Left lung (tissue), 10 donors: Measurements from ENCODE around the gene PLPP3. TPM values are rescaled to one million over a fixed set of nuclear protein-coding genes. Genes with fewer than 3 reads are reported as not detected.

Source experiments
- ATAC-seq: fragments of 200-7000 bp; cut with Tn5 transposase; one replicate; pipeline ENCODE4 v1.9.1; 2020; ENCODE audit warnings: moderate library complexity
- DNase-seq, 4 donors: peaks; one replicate each; pipeline ENCODE4 v3.0.0-alpha.2; 2013 to 2020
- H3K27ac ChIP-seq, 2 donors: fragments of 200-600 bp; sonication (generic) in 1 of 2; one replicate each; pipeline versions ENCODE4 v1.5.0 to v1.8.0; 2020 to 2021
- H3K27me3 ChIP-seq, 2 donors: fragments of 200-600 bp; sonication (generic) in 1 of 2; one replicate each; pipeline versions ENCODE4 v1.5.0 to v1.8.0; 2020 to 2021
- H3K36me3 ChIP-seq, 2 donors: fragments of 200-600 bp; sonication (generic) in 1 of 2; one replicate each; pipeline versions ENCODE4 v1.5.0 to v1.8.0; 2020 to 2021
- H3K4me1 ChIP-seq, 2 donors: fragments of 200-600 bp; one replicate each; pipeline ENCODE4 v1.8.0; 2021
- H3K4me3 ChIP-seq, 2 donors: fragments of 200-600 bp; sonication (generic) in 1 of 2; one replicate each; pipeline versions ENCODE4 v1.5.0 to v1.8.0; 2020 to 2021; ENCODE audit warnings: mild to moderate bottlenecking in 1 of 2
- H3K9me3 ChIP-seq, 2 donors: fragments of 200-600 bp; sonication (generic) in 1 of 2; one replicate each; pipeline versions ENCODE4 v1.5.0 to v1.8.0; 2020 to 2021
- intact Hi-C, 2 donors: fragments of 100-400 bp; cut with DNase I; formaldehyde crosslinking; loops; one replicate each; pipeline versions ENCODE4 v1.11.2 to v1.14.2; 2022
- polyA plus RNA-seq, 6 donors: library from polyadenylated mRNA; unstranded; fragments of 120-200 nt; gene quantifications; one replicate each; pipeline ENCODE4 v1.2.1, GENCODE V29; 2013; ENCODE audit not compliant: insufficient read length in 6 of 6
- total RNA-seq, 2 donors: library from RNA; stranded (reverse); fragmentation: NEBNext Ultra II Directional; extraction: Animal tissue kit (Norgen Biotek cat#: 25700); gene quantifications; one replicate each; pipeline ENCODE4 v1.2.1, GENCODE V29; 2021
- TF ChIP-seq, protein P1 (sequence below), 2 donors: fragments of 200-600 bp; sonication (generic) in 1 of 2; IDR thresholded peaks; one replicate each; pipeline versions ENCODE4 v1.5.0 to v1.8.0; 2021; ENCODE audit warnings: antibody characterized with exemption in 2 of 2
- donor health status: DM: no; HTN: yes; CAD: no.
- donor health status: DM: no; HTN: no; CAD: no.

The PLPP3 gene
- total and polyA plus RNA-seq, 8 donors, result 44.5 to 145 (median 115) TPM

DNA sequence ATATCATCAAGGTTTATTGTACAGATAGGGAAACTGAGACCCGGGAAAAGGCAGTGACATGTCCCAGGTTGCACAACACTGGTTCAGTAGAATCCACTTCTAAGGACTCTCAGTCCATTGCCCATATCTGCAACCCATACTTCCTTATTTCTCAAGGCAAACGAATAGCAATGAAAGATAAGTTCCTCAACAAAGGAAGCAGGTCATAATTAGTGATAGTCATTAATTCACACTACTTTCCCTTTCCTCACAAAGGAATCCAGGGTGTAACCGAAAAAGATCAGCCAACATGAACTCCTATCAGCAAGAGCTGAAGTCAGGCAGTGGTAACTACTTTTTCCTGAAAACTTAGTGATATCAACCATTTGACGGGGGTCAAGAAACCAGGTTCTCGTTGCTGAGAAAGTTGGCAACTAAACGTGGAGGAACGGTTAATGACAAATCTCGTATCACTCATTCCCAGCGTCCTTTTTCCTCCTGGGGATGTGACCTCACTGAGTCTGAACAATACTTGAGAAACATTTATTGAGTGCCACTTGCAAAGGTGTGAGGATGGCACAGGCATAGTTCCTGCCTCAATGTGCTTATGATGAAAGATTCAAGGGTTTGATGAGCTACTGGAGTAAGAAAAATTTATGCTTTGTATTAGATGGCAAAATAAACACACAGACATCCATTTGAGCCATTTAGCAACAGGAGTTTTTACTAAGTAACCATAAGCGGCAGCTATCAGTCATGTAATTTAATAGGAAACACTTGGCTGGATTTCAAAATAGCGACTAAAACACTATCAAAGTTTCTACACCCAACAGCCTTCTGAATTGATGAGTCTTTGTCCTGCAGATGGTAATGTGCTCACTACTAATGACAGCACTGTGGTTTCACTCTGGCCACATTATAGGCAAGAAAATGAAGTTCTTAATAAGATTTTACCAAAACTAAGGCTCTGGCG, 82.3 kb downstream of the PLPP3 start:
- Histone ChIP-seq H3K36me3 (peaks cover 0 to 38% of the 10 kb centered on the region in 2 donors), H3K9me3 (no peaks in the 10 kb centered on the region), H3K4me3 (no peak overlapping the region), H3K27me3 (no peaks in the 10 kb centered on the region), H3K27ac (peak overlapping the region in 1 of 2 donors; percentile 62), H3K4me1 (peaks cover 13 to 40% of the 10 kb centered on the region in 2 donors)
- intact Hi-C loops, result no loop called here
- DNase-seq, result no peak
- TF ChIP-seq, protein P1, sequence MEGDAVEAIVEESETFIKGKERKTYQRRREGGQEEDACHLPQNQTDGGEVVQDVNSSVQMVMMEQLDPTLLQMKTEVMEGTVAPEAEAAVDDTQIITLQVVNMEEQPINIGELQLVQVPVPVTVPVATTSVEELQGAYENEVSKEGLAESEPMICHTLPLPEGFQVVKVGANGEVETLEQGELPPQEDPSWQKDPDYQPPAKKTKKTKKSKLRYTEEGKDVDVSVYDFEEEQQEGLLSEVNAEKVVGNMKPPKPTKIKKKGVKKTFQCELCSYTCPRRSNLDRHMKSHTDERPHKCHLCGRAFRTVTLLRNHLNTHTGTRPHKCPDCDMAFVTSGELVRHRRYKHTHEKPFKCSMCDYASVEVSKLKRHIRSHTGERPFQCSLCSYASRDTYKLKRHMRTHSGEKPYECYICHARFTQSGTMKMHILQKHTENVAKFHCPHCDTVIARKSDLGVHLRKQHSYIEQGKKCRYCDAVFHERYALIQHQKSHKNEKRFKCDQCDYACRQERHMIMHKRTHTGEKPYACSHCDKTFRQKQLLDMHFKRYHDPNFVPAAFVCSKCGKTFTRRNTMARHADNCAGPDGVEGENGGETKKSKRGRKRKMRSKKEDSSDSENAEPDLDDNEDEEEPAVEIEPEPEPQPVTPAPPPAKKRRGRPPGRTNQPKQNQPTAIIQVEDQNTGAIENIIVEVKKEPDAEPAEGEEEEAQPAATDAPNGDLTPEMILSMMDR (IDR thresholded peaks at IDR 0.05), result no peak
- ATAC-seq, result peak; percentile 12

- Histone ChIP-seq H3K36me3 (peaks cover 0 to 38% of the 10 kb centered on the region in 2 donors), H3K9me3 (no peaks in the 10 kb centered on the region), H3K4me3 (no peak overlapping the region), H3K27me3 (no peaks in the 10 kb centered on the region), H3K4me1 (peaks cover 18 to 42% of the 10 kb centered on the region in 2 donors), H3K27ac (peak overlapping the region in 1 of 2 donors; percentile 62)
- ATAC-seq, result peak; percentile 60
- DNase-seq, result no peak
- intact Hi-C loops, result no loop called here
- TF ChIP-seq, protein P1 (IDR thresholded peaks at IDR 0.05), result no peak
Measured at GRCh38 chr1:56496158-56496557, 83.2 kb downstream of the PLPP3 start.

DNA sequence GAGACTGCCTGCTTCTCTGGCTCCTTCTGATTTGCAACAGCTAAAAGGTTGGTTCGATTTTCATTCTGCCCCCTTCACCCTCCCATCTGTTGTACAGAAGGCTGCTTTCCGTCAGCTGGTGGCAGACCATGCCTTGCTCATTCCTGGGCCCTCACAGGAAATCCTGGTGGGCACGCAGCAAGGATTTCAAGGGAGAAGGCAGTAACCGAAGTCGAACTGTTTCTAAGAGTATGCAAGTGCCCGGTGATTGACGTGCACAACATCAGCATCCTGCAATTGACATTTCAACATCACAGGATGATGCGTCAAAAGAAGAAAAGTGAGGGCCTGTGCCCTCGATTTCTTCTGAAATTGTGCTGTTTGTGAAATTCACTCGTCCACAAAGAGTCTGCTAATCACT, 83.8 kb downstream of the PLPP3 start:
- ATAC-seq (no peak), DNase-seq (no peak)
- Histone ChIP-seq H3K27me3 (no peaks in the 10 kb centered on the region), H3K4me1 (peaks cover 18 to 46% of the 10 kb centered on the region in 2 donors), H3K27ac (peak overlapping the region in 1 of 2 donors; percentile 62), H3K36me3 (peaks cover 0 to 37% of the 10 kb centered on the region in 2 donors), H3K9me3 (no peaks in the 10 kb centered on the region), H3K4me3 (no peak overlapping the region)
- TF ChIP-seq, protein P1 (IDR thresholded peaks at IDR 0.05), result no peak
- intact Hi-C loops, result no loop called here

- intact Hi-C loops, result no loop called here
- H3K4me3 ChIP-seq, result no peak overlapping the region
- DNase-seq (no peak), ATAC-seq (no peak)
- TF ChIP-seq, protein P1 (IDR thresholded peaks at IDR 0.05), result no peak
- H3K9me3 ChIP-seq, result no peaks in the 10 kb centered on the region
- no peak overlapping the region for H3K27ac ChIP-seq
- H3K4me1 ChIP-seq, result peaks cover 18 to 46% of the 10 kb centered on the region in 2 donors
- peaks cover 0 to 24% of the 10 kb centered on the region in 2 donors for H3K36me3 ChIP-seq
- H3K27me3 ChIP-seq, result no peaks in the 10 kb centered on the region
Measured at GRCh38 chr1:56494306-56494705, 85.1 kb downstream of the PLPP3 start.

DNA sequence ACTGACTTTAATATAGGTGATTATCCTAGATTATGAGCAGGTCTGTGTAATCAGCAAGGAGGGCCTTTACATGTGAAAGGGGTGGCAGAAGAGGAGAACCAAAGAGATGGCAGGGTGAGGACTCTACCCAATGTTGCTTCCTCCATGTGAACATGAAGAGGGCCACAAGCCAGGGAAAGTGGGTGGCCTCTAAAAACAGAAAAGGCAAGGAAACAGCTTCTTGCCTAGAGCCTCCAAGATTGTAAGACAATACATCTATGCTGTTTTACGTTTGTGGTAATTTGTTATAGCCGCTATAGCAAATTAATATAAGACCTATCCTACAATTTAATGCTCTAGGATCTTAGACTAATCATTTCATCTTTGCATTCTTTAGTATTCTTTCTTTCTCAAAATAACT, 85.5 kb downstream of the PLPP3 start:
- intact Hi-C loops, result no loop called here
- Histone ChIP-seq H3K9me3 (no peaks in the 10 kb centered on the region), H3K4me1 (peaks cover 18 to 46% of the 10 kb centered on the region in 2 donors), H3K4me3 (no peak overlapping the region), H3K27me3 (no peaks in the 10 kb centered on the region), H3K27ac (no peak overlapping the region), H3K36me3 (peaks cover 0 to 23% of the 10 kb centered on the region in 2 donors)
- TF ChIP-seq, protein P1 (IDR thresholded peaks at IDR 0.05), result no peak
- DNase-seq, result no peak
- ATAC-seq, result no peak
